Osteocyte (in vitro differentiated cells): ENCODE measurements around the gene AKR1B15. TPM values are rescaled to one million over a fixed set of nuclear protein-coding genes. Genes with fewer than 3 reads are reported as not detected.

Source experiments
- DNase-seq: peaks from one replicate; pipeline ENCODE4 v3.0.0; 2021; ENCODE audit warnings: mixed read lengths; ENCODE audit not compliant: unreplicated experiment; ENCODE audit errors: extremely low spot score
- H3K27ac Mint-ChIP-seq: one replicate; pipeline ENCODE4 v1.8.0; 2021; ENCODE audit warnings: mild to moderate bottlenecking, mixed read lengths; ENCODE audit not compliant: unreplicated experiment
- H3K27me3 Mint-ChIP-seq: one replicate; pipeline ENCODE4 v1.8.0; 2021; ENCODE audit warnings: mixed read lengths; ENCODE audit not compliant: unreplicated experiment
- H3K36me3 Mint-ChIP-seq: one replicate; pipeline ENCODE4 v1.8.0; 2021; ENCODE audit warnings: mixed read lengths; ENCODE audit not compliant: unreplicated experiment
- H3K4me1 Mint-ChIP-seq: one replicate; pipeline ENCODE4 v1.8.0; 2021; ENCODE audit warnings: mixed read lengths; ENCODE audit not compliant: unreplicated experiment
- H3K4me3 Mint-ChIP-seq: one replicate; pipeline ENCODE4 v1.8.0; 2021; ENCODE audit warnings: mild to moderate bottlenecking, moderate library complexity, mixed read lengths; ENCODE audit not compliant: unreplicated experiment
- H3K9me3 Mint-ChIP-seq: one replicate; pipeline ENCODE4 v1.8.0; 2021; ENCODE audit warnings: mixed read lengths; ENCODE audit not compliant: unreplicated experiment
- total RNA-seq: library from RNA; stranded (reverse); gene quantifications from 2 replicates; pipeline ENCODE4 v1.2.1, GENCODE V29; 2021
- TF ChIP-seq, protein P1 (sequence below): fragments of 200-600 bp; sonication (generic); IDR thresholded peaks from 2 replicates; pipeline ENCODE4 v1.5.0; 2021; ENCODE audit warnings: antibody characterized with exemption, mild to moderate bottlenecking, moderate library complexity

The AKR1B15 gene
- total RNA-seq, 1 donor from 2014 or later, result not detected

DNA sequence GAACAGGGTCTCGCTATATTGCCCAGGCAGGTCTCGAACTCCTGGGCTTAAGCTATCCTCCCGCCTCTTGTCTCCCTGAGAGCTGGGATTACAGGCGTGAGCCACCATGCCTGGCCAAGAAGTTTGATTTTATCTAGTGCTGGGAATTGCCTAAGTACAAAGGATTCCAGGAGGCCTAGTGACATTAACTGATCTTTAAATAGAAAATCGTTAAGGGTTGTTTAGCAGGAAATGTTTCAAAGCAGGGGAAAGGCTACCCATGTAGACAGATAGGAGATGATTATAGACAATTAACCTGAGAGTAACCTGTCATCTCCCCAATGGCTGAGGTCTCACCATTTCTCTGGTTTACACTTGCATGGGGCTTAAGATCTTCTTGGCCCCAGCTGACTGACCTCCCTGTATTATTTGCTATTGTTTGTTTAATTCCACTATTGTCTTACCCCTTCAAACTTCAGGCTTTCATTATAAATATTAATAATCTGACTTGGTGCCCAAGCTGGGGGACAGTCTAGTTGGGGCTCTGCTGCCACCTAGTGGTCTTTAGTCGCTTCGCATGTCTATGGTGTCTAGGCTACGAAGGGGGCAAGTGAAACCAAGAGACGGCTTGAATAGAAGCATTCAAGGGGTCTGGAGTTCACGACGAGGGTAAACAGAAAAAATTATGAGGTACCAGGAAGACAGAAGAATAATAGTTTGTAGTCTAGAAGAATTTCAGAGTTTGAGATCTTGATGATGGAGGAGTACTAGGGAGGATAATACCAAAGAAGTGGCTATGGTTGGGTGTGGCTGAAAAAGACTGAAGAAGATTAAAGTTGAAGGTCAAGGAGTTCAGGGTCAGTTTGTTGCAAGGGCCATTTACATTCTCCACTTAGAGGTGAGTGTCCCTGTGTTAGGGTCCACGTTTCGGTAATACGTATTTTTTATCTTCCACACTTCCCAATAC lies 57.3 kb downstream of the AKR1B15 start:
- no peak overlapping the region for H3K27ac Mint-ChIP-seq
- DNase-seq, result peak; percentile 87
- peaks cover 3% of the 10 kb centered on the region for H3K4me1 Mint-ChIP-seq
- no peaks in the 10 kb centered on the region for H3K9me3 Mint-ChIP-seq
- no peaks in the 10 kb centered on the region for H3K36me3 Mint-ChIP-seq
- peak overlapping the region; percentile 29 for H3K4me3 Mint-ChIP-seq
- TF ChIP-seq, protein P1, sequence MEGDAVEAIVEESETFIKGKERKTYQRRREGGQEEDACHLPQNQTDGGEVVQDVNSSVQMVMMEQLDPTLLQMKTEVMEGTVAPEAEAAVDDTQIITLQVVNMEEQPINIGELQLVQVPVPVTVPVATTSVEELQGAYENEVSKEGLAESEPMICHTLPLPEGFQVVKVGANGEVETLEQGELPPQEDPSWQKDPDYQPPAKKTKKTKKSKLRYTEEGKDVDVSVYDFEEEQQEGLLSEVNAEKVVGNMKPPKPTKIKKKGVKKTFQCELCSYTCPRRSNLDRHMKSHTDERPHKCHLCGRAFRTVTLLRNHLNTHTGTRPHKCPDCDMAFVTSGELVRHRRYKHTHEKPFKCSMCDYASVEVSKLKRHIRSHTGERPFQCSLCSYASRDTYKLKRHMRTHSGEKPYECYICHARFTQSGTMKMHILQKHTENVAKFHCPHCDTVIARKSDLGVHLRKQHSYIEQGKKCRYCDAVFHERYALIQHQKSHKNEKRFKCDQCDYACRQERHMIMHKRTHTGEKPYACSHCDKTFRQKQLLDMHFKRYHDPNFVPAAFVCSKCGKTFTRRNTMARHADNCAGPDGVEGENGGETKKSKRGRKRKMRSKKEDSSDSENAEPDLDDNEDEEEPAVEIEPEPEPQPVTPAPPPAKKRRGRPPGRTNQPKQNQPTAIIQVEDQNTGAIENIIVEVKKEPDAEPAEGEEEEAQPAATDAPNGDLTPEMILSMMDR, result peak; percentile 94
- peaks cover 57% of the 10 kb centered on the region for H3K27me3 Mint-ChIP-seq

DNA sequence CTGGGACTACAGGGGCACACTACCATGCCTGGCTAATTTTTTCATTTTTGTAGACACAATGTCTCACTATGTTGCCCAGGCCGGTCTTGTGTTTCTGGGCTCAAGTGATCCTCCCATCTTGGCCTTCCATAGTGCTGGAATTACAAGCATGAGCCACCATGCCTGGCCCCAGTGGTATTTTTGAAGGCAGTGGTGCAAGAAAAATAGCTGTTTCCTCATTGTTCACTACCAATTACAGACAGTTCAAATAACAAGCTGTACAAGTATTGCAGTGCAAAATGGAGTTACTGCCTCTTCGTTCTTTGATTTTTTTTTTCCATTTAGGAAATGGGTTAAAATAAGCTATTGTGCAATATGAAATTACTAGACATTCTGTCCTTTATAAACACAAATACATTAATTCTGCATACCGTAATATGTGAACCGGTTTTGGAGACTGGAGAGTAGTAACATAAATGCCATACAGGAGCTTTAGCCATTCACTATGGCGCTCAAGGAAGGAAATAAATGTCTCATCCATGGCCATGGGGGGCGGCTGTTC lies 62.8 kb downstream of the AKR1B15 start:
- Mint-ChIP-seq H3K27me3 (peaks cover 12% of the 10 kb centered on the region), H3K4me1 (peaks cover 23% of the 10 kb centered on the region), H3K4me3 (no peak overlapping the region), H3K36me3 (no peaks in the 10 kb centered on the region), H3K9me3 (peaks cover 5% of the 10 kb centered on the region), H3K27ac (no peak overlapping the region)
- TF ChIP-seq, protein P1, result no peak
- no peak for DNase-seq

DNA sequence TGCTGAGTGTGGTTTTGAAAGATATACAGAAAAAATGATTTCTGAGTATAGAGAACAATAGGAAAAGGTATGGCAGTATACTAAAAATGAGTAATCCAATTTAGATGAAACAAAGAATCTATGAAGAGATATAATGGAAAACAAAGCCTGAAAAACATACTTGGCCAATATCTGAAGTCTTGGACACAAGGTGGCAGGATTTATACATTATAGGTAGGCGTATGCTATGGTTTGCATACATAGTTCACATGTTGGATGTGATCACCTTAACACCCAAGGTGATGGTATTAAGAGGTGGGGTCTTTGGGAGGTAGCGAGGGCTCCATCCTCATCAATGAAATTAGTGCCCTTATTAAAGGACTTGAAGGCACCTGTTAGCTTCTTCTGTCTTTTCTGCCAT lies 63.3 kb downstream of the AKR1B15 start:
- TF ChIP-seq, protein P1, result no peak
- Mint-ChIP-seq H3K27me3 (peaks cover 7% of the 10 kb centered on the region), H3K36me3 (no peaks in the 10 kb centered on the region), H3K9me3 (peaks cover 5% of the 10 kb centered on the region), H3K27ac (no peak overlapping the region), H3K4me3 (no peak overlapping the region), H3K4me1 (peaks cover 23% of the 10 kb centered on the region)
- no peak for DNase-seq

DNA sequence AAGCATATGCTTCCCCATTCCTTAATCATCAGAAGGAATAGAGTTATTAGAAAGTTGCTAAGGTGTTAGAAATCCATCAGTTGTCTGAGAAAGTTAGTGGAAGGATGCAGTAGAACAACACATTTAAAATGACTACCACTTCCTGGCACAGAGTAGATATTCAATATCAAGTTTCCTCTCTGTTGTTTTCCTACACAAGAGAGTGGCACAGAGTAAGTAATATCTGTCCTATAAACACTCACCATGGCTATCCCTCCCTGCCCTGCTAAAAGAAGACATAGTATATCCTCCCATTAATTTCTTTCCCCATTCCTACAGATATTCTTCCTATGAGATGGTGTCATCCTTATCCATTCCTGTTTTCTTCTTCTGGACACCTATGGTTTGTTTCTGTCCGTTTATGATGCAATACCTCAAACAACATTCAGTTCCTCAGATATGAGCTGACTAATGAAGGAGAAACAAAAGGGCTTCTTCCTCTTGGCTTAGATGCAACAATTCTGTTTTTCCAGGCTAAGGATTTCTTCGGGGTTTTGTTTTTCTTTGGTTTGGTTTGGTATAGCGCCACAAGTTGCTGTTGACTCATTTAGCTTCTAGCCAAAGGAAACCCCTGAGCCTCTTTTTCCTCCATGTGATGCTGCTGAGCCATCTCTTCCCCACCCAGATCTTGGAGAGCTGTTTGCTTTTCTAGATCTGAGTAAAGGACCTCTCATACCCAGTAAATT lies 64.9 kb downstream of the AKR1B15 start:
- no peaks in the 10 kb centered on the region for H3K36me3 Mint-ChIP-seq
- no peak for DNase-seq
- peaks cover 5% of the 10 kb centered on the region for H3K9me3 Mint-ChIP-seq
- TF ChIP-seq, protein P1, result no peak
- peak overlapping the region; percentile 16 for H3K4me3 Mint-ChIP-seq
- peak overlapping the region; percentile 92 for H3K27ac Mint-ChIP-seq
- H3K4me1 Mint-ChIP-seq, result peaks cover 27% of the 10 kb centered on the region
- H3K27me3 Mint-ChIP-seq, result no peaks in the 10 kb centered on the region
